IPS-20b (cell line): ENCODE measurements around the gene VASH2.

Experiments
- H3K27ac ChIP-seq: one replicate; pipeline ENCODE4 v1.5.1; 2013; ENCODE audit warnings: low read length
- H3K27me3 ChIP-seq: 2 replicates; pipeline ENCODE4 v1.6.1; 2013; ENCODE audit warnings: mild to moderate bottlenecking, low read length, inconsistent platforms; ENCODE audit not compliant: insufficient read depth
- H3K36me3 ChIP-seq: 2 replicates; pipeline ENCODE4 v1.6.1; 2013; ENCODE audit warnings: low read depth, mild to moderate bottlenecking, inconsistent platforms, low read length, moderate library complexity; ENCODE audit not compliant: insufficient read depth
- H3K4me1 ChIP-seq: 2 replicates; pipeline ENCODE4 v1.6.1; 2013; ENCODE audit warnings: mild to moderate bottlenecking, control low read depth, inconsistent platforms, low read length, moderate library complexity; ENCODE audit not compliant: insufficient read depth
- H3K4me3 ChIP-seq: 2 replicates; pipeline ENCODE4 v1.5.1; 2013; ENCODE audit warnings: mild to moderate bottlenecking, low read length, inconsistent platforms
- H3K9ac ChIP-seq: 2 replicates; pipeline ENCODE4 v1.6.1; 2013; ENCODE audit warnings: low read depth, mild to moderate bottlenecking, inconsistent platforms, low read length, moderate library complexity
- H3K9me3 ChIP-seq: 2 replicates; pipeline ENCODE4 v1.6.1; 2013; ENCODE audit warnings: mild to moderate bottlenecking, low read depth, low read length, inconsistent platforms; ENCODE audit not compliant: insufficient read depth

VASH2 gene

GRCh38 chr1:212915245-212916091 is 34.9 kb upstream of the VASH2 start:
- peak overlapping the region; percentile 51 for H3K4me3 ChIP-seq
- H3K36me3 ChIP-seq, result peaks cover 40% of the 10 kb centered on the region
- H3K27me3 ChIP-seq, result no peaks in the 10 kb centered on the region
- peak overlapping the region; percentile 82 for H3K9ac ChIP-seq
- H3K9me3 ChIP-seq, result no peaks in the 10 kb centered on the region
- H3K4me1 ChIP-seq, result peaks cover 26% of the 10 kb centered on the region
- H3K27ac ChIP-seq, result peak overlapping the region; percentile 73

- peak overlapping the region; percentile 82; the same call in 1 of the 2 replicates for H3K9ac ChIP-seq
Observed at GRCh38 chr1:212916481-212917133, 33.7 kb upstream of the VASH2 start.

GRCh38 chr1:212917134-212917485 is 33.2 kb upstream of the VASH2 start:
- no peak overlapping the region; the same call in 1 of the 2 replicates for H3K9ac ChIP-seq
- H3K27me3 ChIP-seq, result no peaks in the 10 kb centered on the region
- H3K36me3 ChIP-seq, result peaks cover 40% of the 10 kb centered on the region
- H3K27ac ChIP-seq, result peak overlapping the region; percentile 73
- no peaks in the 10 kb centered on the region for H3K9me3 ChIP-seq
- H3K4me1 ChIP-seq, result peaks cover 26% of the 10 kb centered on the region
- H3K4me3 ChIP-seq, result no peak overlapping the region

More at GRCh38 chr1:212916481-212917133, 33.7 kb upstream of the VASH2 start:
- H3K27ac ChIP-seq, result peak overlapping the region; percentile 73
- no peaks in the 10 kb centered on the region for H3K9me3 ChIP-seq
- H3K36me3 ChIP-seq, result peaks cover 40% of the 10 kb centered on the region
- H3K4me3 ChIP-seq, result no peak overlapping the region
- H3K27me3 ChIP-seq, result no peaks in the 10 kb centered on the region
- H3K4me1 ChIP-seq, result peaks cover 26% of the 10 kb centered on the region

- Histone ChIP-seq H3K27me3 (no peaks in the 10 kb centered on the region), H3K9ac (no peak overlapping the region), H3K9me3 (no peaks in the 10 kb centered on the region), H3K4me1 (peaks cover 26% of the 10 kb centered on the region), H3K27ac (no peak overlapping the region), H3K36me3 (peaks cover 40% of the 10 kb centered on the region), H3K4me3 (no peak overlapping the region)
Observed at GRCh38 chr1:212917858-212918257, 32.5 kb upstream of the VASH2 start.

GRCh38 chr1:212918824-212919223 is 31.5 kb upstream of the VASH2 start:
- H3K27me3 ChIP-seq, result no peaks in the 10 kb centered on the region
- H3K36me3 ChIP-seq, result peaks cover 40% of the 10 kb centered on the region
- no peaks in the 10 kb centered on the region for H3K9me3 ChIP-seq
- no peak overlapping the region for H3K4me3 ChIP-seq
- H3K9ac ChIP-seq, result no peak overlapping the region
- peaks cover 26% of the 10 kb centered on the region for H3K4me1 ChIP-seq
- no peak overlapping the region for H3K27ac ChIP-seq

GRCh38 chr1:212920246-212920645 is 30.1 kb upstream of the VASH2 start:
- Histone ChIP-seq H3K27me3 (no peaks in the 10 kb centered on the region), H3K9ac (no peak overlapping the region), H3K4me3 (no peak overlapping the region), H3K4me1 (peaks cover 18% of the 10 kb centered on the region), H3K27ac (no peak overlapping the region), H3K9me3 (no peaks in the 10 kb centered on the region), H3K36me3 (peaks cover 35% of the 10 kb centered on the region)

GRCh38 chr1:212920896-212921295 is 29.4 kb upstream of the VASH2 start:
- Histone ChIP-seq H3K9me3 (no peaks in the 10 kb centered on the region), H3K4me3 (no peak overlapping the region), H3K9ac (no peak overlapping the region), H3K27me3 (no peaks in the 10 kb centered on the region), H3K36me3 (peaks cover 29% of the 10 kb centered on the region), H3K4me1 (peaks cover 12% of the 10 kb centered on the region; the same call in 1 of the 2 replicates), H3K27ac (no peak overlapping the region)

- Histone ChIP-seq H3K4me1 (peaks cover under 1% of the 10 kb centered on the region; the same call in 1 of the 2 replicates), H3K27me3 (no peaks in the 10 kb centered on the region), H3K4me3 (no peak overlapping the region), H3K9me3 (no peaks in the 10 kb centered on the region), H3K36me3 (peaks cover 22% of the 10 kb centered on the region), H3K9ac (no peak overlapping the region), H3K27ac (no peak overlapping the region)
Observed at GRCh38 chr1:212922016-212922415, 28.3 kb upstream of the VASH2 start.

DNA sequence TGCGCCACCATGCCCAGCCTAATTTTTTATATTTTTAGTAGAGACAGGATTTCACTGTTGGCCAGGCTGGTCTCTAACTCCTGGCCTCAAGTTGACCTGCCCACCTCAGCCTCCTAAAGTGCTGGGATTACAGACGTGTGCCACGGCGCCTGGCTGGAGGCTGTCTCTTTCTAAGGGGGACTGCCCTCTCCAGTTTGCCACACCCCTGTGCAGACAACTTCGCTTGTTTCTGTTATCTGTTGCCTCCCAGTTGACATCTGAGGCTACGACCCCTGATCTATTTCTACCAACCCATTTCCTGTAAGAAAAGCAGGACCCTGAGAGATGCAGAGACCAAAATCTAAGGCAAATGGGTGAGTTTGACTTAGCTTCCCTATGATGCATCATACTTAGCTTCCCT is 24.0 kb upstream of the VASH2 start:
- Histone ChIP-seq H3K4me3 (no peak overlapping the region), H3K9ac (no peak overlapping the region), H3K27ac (no peak overlapping the region), H3K9me3 (no peaks in the 10 kb centered on the region), H3K4me1 (peaks cover 22% of the 10 kb centered on the region), H3K36me3 (no peaks in the 10 kb centered on the region; the same call in 1 of the 2 replicates), H3K27me3 (no peaks in the 10 kb centered on the region)

- no peaks in the 10 kb centered on the region; the same call in 1 of the 2 replicates for H3K36me3 ChIP-seq
- no peaks in the 10 kb centered on the region for H3K9me3 ChIP-seq
- peak overlapping the region; percentile 30; the same call in 1 of the 2 replicates for H3K4me3 ChIP-seq
- H3K4me1 ChIP-seq, result peaks cover 22% of the 10 kb centered on the region
- H3K27me3 ChIP-seq, result no peaks in the 10 kb centered on the region
- H3K9ac ChIP-seq, result peak overlapping the region; percentile 35; the same call in 1 of the 2 replicates
- peak overlapping the region; percentile 5 for H3K27ac ChIP-seq
Observed at GRCh38 chr1:212928323-212929291, 21.7 kb upstream of the VASH2 start.

DNA sequence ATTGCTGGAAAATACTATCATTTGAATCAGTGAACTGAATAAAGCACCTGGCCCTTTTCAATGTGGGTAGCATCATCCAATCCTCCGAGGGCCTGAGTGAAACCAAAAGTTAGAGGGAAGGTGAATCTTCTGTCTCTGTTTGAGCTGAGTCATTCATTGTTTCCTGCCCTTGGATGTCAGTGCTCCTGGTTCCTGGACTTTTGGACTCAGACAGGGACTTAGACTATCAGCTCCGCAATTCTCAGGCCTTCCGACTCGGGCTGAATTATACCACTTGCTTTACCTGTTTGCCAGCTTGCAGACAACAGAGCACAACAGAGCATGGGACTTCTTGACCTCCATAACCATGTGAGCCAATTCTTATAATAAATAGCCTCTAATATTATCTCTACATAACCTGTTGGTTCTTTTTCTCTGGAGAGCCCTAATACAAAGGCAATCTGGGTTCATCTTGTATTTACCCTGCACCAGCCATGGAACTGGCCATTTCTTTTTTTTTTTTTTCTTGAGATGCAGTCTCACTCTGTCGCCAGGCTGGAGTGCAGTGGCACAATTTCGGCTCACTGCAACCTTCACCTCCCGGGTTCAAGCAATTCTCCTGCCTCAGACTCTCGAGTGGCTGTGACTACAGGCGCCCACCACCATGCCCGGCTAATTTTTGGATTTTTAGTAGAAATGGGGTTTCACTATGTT is 19.2 kb upstream of the VASH2 start:
- Histone ChIP-seq H3K27ac (no peak overlapping the region), H3K4me1 (peaks cover 26% of the 10 kb centered on the region), H3K27me3 (no peaks in the 10 kb centered on the region), H3K9me3 (no peaks in the 10 kb centered on the region), H3K36me3 (no peaks in the 10 kb centered on the region; the same call in 1 of the 2 replicates), H3K9ac (no peak overlapping the region), H3K4me3 (no peak overlapping the region)
